HepG2 (cell line): Measurements from ENCODE around the gene FECH. TPM values are rescaled to one million over a fixed set of nuclear protein-coding genes. Genes with fewer than 3 reads are reported as not detected.

Source experiments
- KDM6A ChIP-seq: IDR thresholded peaks from 2 replicates; pipeline ENCODE4 v1.6.1; 2016; ENCODE audit warnings: low read depth
- ZBTB26 ChIP-seq: IDR thresholded peaks from 2 replicates; pipeline ENCODE4 v1.6.1; 2016; ENCODE audit warnings: missing compliant biosample characterization, missing genetic modification reagents, borderline replicate concordance
- ZHX2 ChIP-seq, 2 experiments: sonication (generic) in 1 of 2; formaldehyde crosslinking in 1 of 2; IDR thresholded peaks; 2 replicates each; pipeline versions ENCODE4 v1.6.1 to v1.9.0; 2014 to 2022; ENCODE audit warnings: antibody characterized with exemption in 1 of 2, borderline replicate concordance in 1 of 2, inconsistent platforms in 1 of 2, low read depth in 1 of 2, missing genetic modification reagents in 1 of 2
- ZSCAN25 ChIP-seq: sonication (generic); formaldehyde crosslinking; IDR thresholded peaks from 2 replicates; pipeline ENCODE4 v1.8.0; 2022; ENCODE audit warnings: mild to moderate bottlenecking, missing genetic modification reagents
- polyA plus RNA-seq, 8 experiments: library from polyadenylated mRNA; depleted of rRNA in 3 of 8; stranded (reverse) in 7 of 8; unstranded in 1 of 8; fragments of >200 nt; fragmentation: Illumina TruSeq in 4 of 8; extraction: Trizol in 4 of 8; gene quantifications; 2 replicates each; pipeline versions ENCODE4 v1.2.1 to v1.2.3, GENCODE V29; 2011 to 2016; ENCODE audit warnings: low read depth in 4 of 8, missing spikeins in 1 of 8, mixed read lengths in 1 of 8; ENCODE audit not compliant: insufficient read depth in 1 of 8
- total RNA-seq, 5 experiments: library from RNA; depleted of rRNA; stranded (reverse); fragments of >200 nt; fragmentation: Illumina TruSeq; extraction: Trizol; gene quantifications; 2 replicates each; pipeline ENCODE4 v1.2.3, GENCODE V29; 2016; ENCODE audit warnings: low read depth in 1 of 5

FECH gene
- total and polyA plus RNA-seq, 2 of the 13 experiments (the other 11 are each of a cell fraction or from before 2014, with no cell fraction given), result 14.7 to 21.9 TPM

- no peak for TF ChIP-seq ZHX2 (IDR thresholded peaks at IDR 0.05; ENCODE audit: low read depth)
- no peak for TF ChIP-seq ZHX2 (CRISPR knock-in tag; IDR thresholded peaks at IDR 0.05; ENCODE audit: borderline replicate concordance)
- TF ChIP-seq KDM6A (CRISPR knock-in tag), result no peak
- TF ChIP-seq ZBTB26 (CRISPR knock-in tag), result 0 out of 2 replicates have a peak, but pooled peaks have one; percentile 70
- peak; percentile 94 for TF ChIP-seq ZSCAN25
Observed at GRCh38 chr18:57527556-57528229, 58.8 kb downstream of the FECH start (continued).
